HUDEP-2 (cell line): ENCODE measurements around the gene BLCAP.

Experiments used
- DNase-seq, 76 experiments: peaks; one replicate each; lab custom pipeline; 2025; ENCODE audit not compliant: unreplicated experiment in 76 of 76; lab: John Stamatoyannopoulos, UW

The BLCAP gene

GRCh38 chr20:37530696-37531095, 3.0 kb upstream of the BLCAP start:
- DNase-seq = no peak

GRCh38 chr20:37529968-37530600, 2.4 kb upstream of the BLCAP start:
- no peak for DNase-seq

- peak in 1 of 76 experiments; percentile 1 for DNase-seq
Observed at GRCh38 chr20:37529214-37529967, 1.7 kb upstream of the BLCAP start.

GRCh38 chr20:37528446-37529213, 954 bp upstream of the BLCAP start:
- DNase-seq = no peak

GRCh38 chr20:37526839-37527637, 638 bp downstream of the BLCAP start:
- DNase-seq = no peak

GRCh38 chr20:37526238-37526838, 1.3 kb downstream of the BLCAP start:
- DNase-seq = peak in 20 of 76 experiments; percentile 5 to 48 (median 22)

GRCh38 chr20:37525810-37526209, 1.9 kb downstream of the BLCAP start:
- DNase-seq = no peak

- DNase-seq = peak in 5 of 76 experiments; percentile 1 to 22 (median 5)
Observed at GRCh38 chr20:37524859-37525708, 2.6 kb downstream of the BLCAP start.

GRCh38 chr20:37523911-37524700, 3.6 kb downstream of the BLCAP start:
- no peak for DNase-seq

GRCh38 chr20:37523012-37523391, 4.7 kb downstream of the BLCAP start:
- no peak for DNase-seq

- DNase-seq = peak in 63 of 76 experiments; percentile 8 to 75 (median 39)
Observed at GRCh38 chr20:37522260-37523011, 5.2 kb downstream of the BLCAP start.

GRCh38 chr20:37521061-37521771, 6.5 kb downstream of the BLCAP start, which contains the start of gene NNAT:
Gene NNAT, plus strand, starts transcription at chr20:37521250. Its CDS starts 82 bp downstream, at chr20:37521332.
- DNase-seq = no peak

- no peak for DNase-seq
Observed at GRCh38 chr20:37520419-37520955, 7.2 kb downstream of the BLCAP start.

GRCh38 chr20:37519508-37520418, 7.9 kb downstream of the BLCAP start:
- DNase-seq = no peak

- no peak for DNase-seq
Observed at GRCh38 chr20:37518606-37519507, 8.8 kb downstream of the BLCAP start.
